ENCODE measurements around the gene FBXL2.

DNA sequence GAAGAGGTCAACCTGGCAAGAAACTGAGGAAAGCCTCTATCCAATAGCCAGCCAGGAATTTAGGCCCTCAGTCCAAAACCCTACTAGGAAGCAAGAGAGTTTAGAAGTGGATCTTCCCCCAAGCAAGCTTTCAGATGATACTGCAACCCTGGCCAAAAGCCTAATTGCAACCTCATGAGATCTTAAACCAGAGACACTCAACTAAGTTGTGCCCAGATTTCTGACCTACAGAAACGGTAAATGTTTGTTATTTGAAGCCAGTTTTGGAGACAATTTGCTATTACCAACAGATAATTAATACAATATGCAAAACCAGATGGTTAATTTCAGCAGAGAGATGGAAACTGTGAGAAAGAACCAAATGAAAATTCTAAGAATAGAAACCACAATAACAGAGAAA lies 37.0 kb upstream of the FBXL2 start:
- TF ChIP-seq POLR2A (IDR thresholded peaks at IDR 0.05; ENCODE audit: low read depth, low read length) = no peak
- TF ChIP-seq, protein P1, sequence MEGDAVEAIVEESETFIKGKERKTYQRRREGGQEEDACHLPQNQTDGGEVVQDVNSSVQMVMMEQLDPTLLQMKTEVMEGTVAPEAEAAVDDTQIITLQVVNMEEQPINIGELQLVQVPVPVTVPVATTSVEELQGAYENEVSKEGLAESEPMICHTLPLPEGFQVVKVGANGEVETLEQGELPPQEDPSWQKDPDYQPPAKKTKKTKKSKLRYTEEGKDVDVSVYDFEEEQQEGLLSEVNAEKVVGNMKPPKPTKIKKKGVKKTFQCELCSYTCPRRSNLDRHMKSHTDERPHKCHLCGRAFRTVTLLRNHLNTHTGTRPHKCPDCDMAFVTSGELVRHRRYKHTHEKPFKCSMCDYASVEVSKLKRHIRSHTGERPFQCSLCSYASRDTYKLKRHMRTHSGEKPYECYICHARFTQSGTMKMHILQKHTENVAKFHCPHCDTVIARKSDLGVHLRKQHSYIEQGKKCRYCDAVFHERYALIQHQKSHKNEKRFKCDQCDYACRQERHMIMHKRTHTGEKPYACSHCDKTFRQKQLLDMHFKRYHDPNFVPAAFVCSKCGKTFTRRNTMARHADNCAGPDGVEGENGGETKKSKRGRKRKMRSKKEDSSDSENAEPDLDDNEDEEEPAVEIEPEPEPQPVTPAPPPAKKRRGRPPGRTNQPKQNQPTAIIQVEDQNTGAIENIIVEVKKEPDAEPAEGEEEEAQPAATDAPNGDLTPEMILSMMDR (conservative IDR thresholded peaks at IDR 0.05; ENCODE audit: low read depth, low read length) = no peak
- TF ChIP-seq RFX5 (IDR thresholded peaks at IDR 0.05; ENCODE audit: low read depth, low read length) = no peak
- TF ChIP-seq MXI1 (IDR thresholded peaks at IDR 0.05; ENCODE audit: borderline replicate concordance, low read depth, low read length) = no peak
- no peak for TF ChIP-seq NFE2L2 (IDR thresholded peaks at IDR 0.05; ENCODE audit: low read depth, low read length)
- no peak for TF ChIP-seq SMC3 (IDR thresholded peaks at IDR 0.05; ENCODE audit: low read depth, low read length)
- TF ChIP-seq MAZ (IDR thresholded peaks at IDR 0.05; ENCODE audit: borderline replicate concordance, low read depth, low read length) = no peak
- TF ChIP-seq RAD21 (IDR thresholded peaks at IDR 0.05; ENCODE audit: low read length) = no peak
- TF ChIP-seq RCOR1 (IDR thresholded peaks at IDR 0.05; ENCODE audit: insufficient replicate concordance, low read length) = no peak
- TF ChIP-seq, protein P2, sequence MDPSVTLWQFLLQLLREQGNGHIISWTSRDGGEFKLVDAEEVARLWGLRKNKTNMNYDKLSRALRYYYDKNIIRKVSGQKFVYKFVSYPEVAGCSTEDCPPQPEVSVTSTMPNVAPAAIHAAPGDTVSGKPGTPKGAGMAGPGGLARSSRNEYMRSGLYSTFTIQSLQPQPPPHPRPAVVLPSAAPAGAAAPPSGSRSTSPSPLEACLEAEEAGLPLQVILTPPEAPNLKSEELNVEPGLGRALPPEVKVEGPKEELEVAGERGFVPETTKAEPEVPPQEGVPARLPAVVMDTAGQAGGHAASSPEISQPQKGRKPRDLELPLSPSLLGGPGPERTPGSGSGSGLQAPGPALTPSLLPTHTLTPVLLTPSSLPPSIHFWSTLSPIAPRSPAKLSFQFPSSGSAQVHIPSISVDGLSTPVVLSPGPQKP (IDR thresholded peaks at IDR 0.05; ENCODE audit: borderline replicate concordance, low read depth, low read length) = no peak
- no peak for TF ChIP-seq BHLHE40 (IDR thresholded peaks at IDR 0.05; ENCODE audit: low read depth, low read length)
- TF ChIP-seq, protein P3, sequence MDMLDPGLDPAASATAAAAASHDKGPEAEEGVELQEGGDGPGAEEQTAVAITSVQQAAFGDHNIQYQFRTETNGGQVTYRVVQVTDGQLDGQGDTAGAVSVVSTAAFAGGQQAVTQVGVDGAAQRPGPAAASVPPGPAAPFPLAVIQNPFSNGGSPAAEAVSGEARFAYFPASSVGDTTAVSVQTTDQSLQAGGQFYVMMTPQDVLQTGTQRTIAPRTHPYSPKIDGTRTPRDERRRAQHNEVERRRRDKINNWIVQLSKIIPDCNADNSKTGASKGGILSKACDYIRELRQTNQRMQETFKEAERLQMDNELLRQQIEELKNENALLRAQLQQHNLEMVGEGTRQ (IDR thresholded peaks at IDR 0.05; ENCODE audit: low read depth, low read length) = no peak
